Lung (tissue), 12 donors: ENCODE results near the gene FAM114A1. TPM values are rescaled to one million over a fixed set of nuclear protein-coding genes. Genes with fewer than 3 reads are reported as not detected.
A peak's percentile ranks its signal among the peaks of the same experiment; 100 is the strongest.

Experiments
- ATAC-seq: fragments of 200-7000 bp; cut with Tn5 transposase; one replicate; pipeline ENCODE4 v1.9.1; 2020; ENCODE audit warnings: moderate number of reproducible peaks; ENCODE audit not compliant: insufficient read depth, low FRiP score
- DNase-seq, 3 donors: peaks; one replicate each; pipeline ENCODE4 v3.0.0-alpha.2; 2013 to 2017
- H3K27ac ChIP-seq, 2 donors: one replicate each; pipeline ENCODE4 v1.5.1; 2013; ENCODE audit warnings: mild to moderate bottlenecking in 2 of 2, moderate library complexity in 2 of 2, control low read depth in 1 of 2, inconsistent platforms in 1 of 2, low read depth in 1 of 2, low read length in 1 of 2
- H3K27me3 ChIP-seq, 3 donors: one replicate each; pipeline ENCODE4 v1.5.1; 2013; ENCODE audit warnings: low read length in 2 of 3; ENCODE audit not compliant: control insufficient read depth in 3 of 3, insufficient read depth in 3 of 3
- H3K36me3 ChIP-seq, 4 donors: one replicate each; pipeline ENCODE4 v1.5.1; 2013; ENCODE audit warnings: low read length in 4 of 4, mild to moderate bottlenecking in 1 of 4, moderate library complexity in 1 of 4; ENCODE audit not compliant: control insufficient read depth in 4 of 4, insufficient read depth in 4 of 4
- H3K4me1 ChIP-seq, 5 donors: one replicate each; pipeline ENCODE4 v1.5.1; 2013; ENCODE audit warnings: low read length in 5 of 5, mild to moderate bottlenecking in 2 of 5, moderate library complexity in 1 of 5; ENCODE audit not compliant: control insufficient read depth in 5 of 5, insufficient read depth in 5 of 5
- H3K4me3 ChIP-seq: one replicate; pipeline ENCODE4 v1.5.1; 2013; ENCODE audit warnings: mild to moderate bottlenecking, control low read depth, moderate library complexity
- H3K9ac ChIP-seq, 2 donors: one replicate each; pipeline ENCODE4 v1.5.1; 2013; ENCODE audit warnings: low read length in 2 of 2, control low read depth in 1 of 2; ENCODE audit not compliant: insufficient read depth in 1 of 2
- H3K9me3 ChIP-seq, 4 donors: one replicate each; pipeline ENCODE4 v1.5.1; 2013; ENCODE audit warnings: low read length in 3 of 4, mild to moderate bottlenecking in 1 of 4, moderate library complexity in 1 of 4; ENCODE audit not compliant: control insufficient read depth in 4 of 4, insufficient read depth in 3 of 4
- CTCF ChIP-seq: IDR thresholded peaks from 2 replicates; pipeline ENCODE4 v1.5.1; 2012; ENCODE audit warnings: mild to moderate bottlenecking; ENCODE audit errors: control extremely low read depth, extremely low read depth
- WGBS, 2 donors: extraction: QIAGEN DNeasy Blood & Tissue Kit; methylation state at CpG; one replicate each; pipeline ENCODE4 v1.1.7; 2013; 5-methylcytosine and 5-hydroxymethylcytosine counted together
- polyA plus RNA-seq, 2 donors: library from polyadenylated mRNA; stranded (reverse); fragments of 200-250 nt; gene quantifications; one replicate each; pipeline ENCODE4 v1.2.1, GENCODE V29; 2013
- total RNA-seq, 2 donors: library from RNA; depleted of rRNA in 1 of 2; stranded (reverse); fragments of >200 nt in 1 of 2; gene quantifications; one replicate each; pipeline ENCODE4 v1.2.1, GENCODE V29; 2014 to 2021
- donor health status: control.
- donor health status: control.
- donor health status: Bipolar disorder and iron deficiency.
- donor health status: healthy.
- donor health status: DM: yes; HTN: yes; CAD: no.

Gene FAM114A1
- total and polyA plus RNA-seq, 4 donors: 9.5 to 70.0 (median 36.3) TPM

- Histone ChIP-seq H3K27ac (no peak overlapping the region), H3K9ac (no peak overlapping the region), H3K9me3 (no peaks in the 10 kb centered on the region), H3K4me3 (no peak overlapping the region), H3K27me3 (no peaks in the 10 kb centered on the region), H3K4me1 (no peaks in the 10 kb centered on the region), H3K36me3 (no peaks in the 10 kb centered on the region)
- WGBS, 2 donors: 76 to 82% methylated on average over 11 of the region's 11 CpGs
- TF ChIP-seq CTCF: no peak
- ATAC-seq: no peak
- DNase-seq: peak in 1 of 3 donors; percentile 19
Observed at GRCh38 chr4:38964942-38965775, 97.6 kb downstream of the FAM114A1 start.

- Histone ChIP-seq H3K4me1 (no peaks in the 10 kb centered on the region), H3K27me3 (no peaks in the 10 kb centered on the region), H3K4me3 (no peak overlapping the region), H3K9ac (no peak overlapping the region), H3K36me3 (no peaks in the 10 kb centered on the region), H3K27ac (no peak overlapping the region), H3K9me3 (no peaks in the 10 kb centered on the region)
- TF ChIP-seq CTCF: no peak
- DNase-seq (no peak), ATAC-seq (no peak)
- 69 to 77% methylated on average over 3 of the region's 3 CpGs for WGBS, 2 donors
Observed at GRCh38 chr4:38965866-38966265, 98.3 kb downstream of the FAM114A1 start.

- no peak for TF ChIP-seq CTCF
- ATAC-seq: peak; percentile 62
Observed at GRCh38 chr4:38967260-38968095, 99.9 kb downstream of the FAM114A1 start.

More at GRCh38 chr4:38967260-38968095, 99.9 kb downstream of the FAM114A1 start:
- H3K36me3 ChIP-seq: no peaks in the 10 kb centered on the region
- peak in 2 of 3 donors; percentile 29 to 61 for DNase-seq
- no peaks in the 10 kb centered on the region for H3K27me3 ChIP-seq
- no peak overlapping the region for H3K4me3 ChIP-seq
- H3K27ac ChIP-seq: no peak overlapping the region
- no peaks in the 10 kb centered on the region for H3K9me3 ChIP-seq
- no peaks in the 10 kb centered on the region for H3K4me1 ChIP-seq
- no peak overlapping the region for H3K9ac ChIP-seq
- 88 to 95% methylated on average over 7 of the region's 7 CpGs for WGBS, 2 donors
